A673 (cell line): Measurements from ENCODE around the gene LIF. TPM values are rescaled to one million over a fixed set of nuclear protein-coding genes. Genes with fewer than 3 reads are reported as not detected.

ENCODE experiments used
- BruUV-seq: library from RNA; stranded (reverse); fragments of 400-500 nt; replicated peaks from 2 replicates; lab custom pipeline; 2021; lab: Mats Ljungman, UMichigan
- CTCF ChIA-PET: fragments of 300-600 bp; sonication (Branson Sonifier 250); formaldehyde crosslinking; loops from one replicate; lab custom pipeline; 2022; ENCODE audit warnings: antibody characterized with exemption; lab: Charles Lee
- POLR2A ChIA-PET: fragments of 300-600 bp; sonication (Branson Sonifier 250); formaldehyde crosslinking; loops from one replicate; lab custom pipeline; 2022; ENCODE audit warnings: antibody characterized with exemption; ENCODE audit not compliant: low non-redundant PET; lab: Charles Lee
- DNase-seq: peaks from one replicate; pipeline ENCODE4 v3.0.0-alpha.2; 2015; ENCODE audit warnings: low spot score
- H3K27ac ChIP-seq: fragments of 200-600 bp; sonication (generic); 2 replicates; pipeline ENCODE4 v1.5.1; 2016; ENCODE audit warnings: mixed run types, low read depth, mild to moderate bottlenecking, mixed read lengths, antibody characterized with exemption, low read length; ENCODE audit not compliant: poor library complexity, severe bottlenecking
- H3K27me3 ChIP-seq: fragments of 200-600 bp; sonication (generic); replicated peaks from 2 replicates; pipeline ENCODE4 v1.6.1; 2017; ENCODE audit warnings: mixed run types, low read depth, mild to moderate bottlenecking, mixed read lengths, antibody characterized with exemption, low read length; ENCODE audit not compliant: insufficient read depth, poor library complexity
- H3K36me3 ChIP-seq: fragments of 200-600 bp; sonication (generic); 2 replicates; pipeline ENCODE4 v1.6.1; 2016; ENCODE audit warnings: mixed run types, mild to moderate bottlenecking, mixed read lengths, antibody characterized with exemption, low read length; ENCODE audit not compliant: insufficient read depth, poor library complexity, severe bottlenecking
- H3K4me1 ChIP-seq: fragments of 200-600 bp; sonication (generic); 2 replicates; pipeline ENCODE4 v1.6.1; 2017; ENCODE audit warnings: mixed run types, mild to moderate bottlenecking, mixed read lengths, antibody characterized with exemption, low read length; ENCODE audit not compliant: insufficient read depth, poor library complexity, severe bottlenecking
- H3K4me3 ChIP-seq: fragments of 200-600 bp; sonication (generic); 2 replicates; pipeline ENCODE4 v1.5.1; 2016; ENCODE audit warnings: low read depth, mixed run types, mild to moderate bottlenecking, mixed read lengths, low read length; ENCODE audit not compliant: poor library complexity, severe bottlenecking
- H3K9me3 ChIP-seq: fragments of 200-600 bp; sonication (generic); 2 replicates; pipeline ENCODE4 v1.6.1; 2016; ENCODE audit warnings: mixed run types, low read depth, mild to moderate bottlenecking, mixed read lengths, antibody characterized with exemption, low read length; ENCODE audit not compliant: poor library complexity, severe bottlenecking
- CTCF ChIP-seq: fragments of 300-800, 200-600 bp; sonication (generic); conservative IDR thresholded peaks from 2 replicates; pipeline ENCODE4 v1.5.1; 2017; ENCODE audit warnings: low read depth, mild to moderate bottlenecking, antibody characterized with exemption, low read length, moderate library complexity, mixed read lengths
- EZH2 ChIP-seq: fragments of 200-600 bp; sonication (generic); IDR thresholded peaks from 2 replicates; pipeline ENCODE4 v1.6.1; 2017; ENCODE audit warnings: borderline replicate concordance, low read depth, mild to moderate bottlenecking, mixed read lengths, antibody characterized with exemption, low read length; ENCODE audit not compliant: poor library complexity, severe bottlenecking
- intact Hi-C: fragments of 100-400 bp; cut with micrococcal nuclease; formaldehyde crosslinking; loops from one replicate; pipeline ENCODE4 v1.10.0; 2022; ENCODE audit not compliant: unreplicated experiment
- total RNA-seq: library from RNA; stranded (reverse); gene quantifications from 2 replicates; pipeline ENCODE4 v1.2.3, GENCODE V29; 2021

LIF gene
- total RNA-seq, 1 experiment from 2014 or later, result 0.24 TPM

DNA sequence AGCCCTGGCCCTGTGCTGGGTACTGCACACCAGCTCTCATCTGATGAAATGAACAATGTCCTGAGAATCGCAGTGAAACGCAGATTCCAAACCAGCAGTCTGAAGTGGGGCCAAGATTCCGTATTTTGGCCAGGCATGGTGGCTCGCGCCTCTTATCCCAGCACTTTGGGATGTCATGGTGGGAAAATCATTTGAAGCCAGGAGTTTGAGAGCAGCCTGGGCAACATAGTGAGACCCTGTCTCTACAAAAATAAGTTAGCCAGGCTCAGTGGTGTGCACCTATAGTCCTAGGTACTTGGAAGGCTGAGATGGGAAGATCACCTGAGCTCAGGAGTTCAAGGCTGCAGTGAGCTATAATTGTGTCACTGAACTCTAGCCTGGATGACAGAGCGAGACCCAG, 13.0 kb downstream of the LIF start:
- POLR2A ChIA-PET, result interaction anchor here (0.6 kb wide), 1 partner anchor 114 kb away, joined by 3 read pairs; no protein-coding TSS in a partner anchor
- BruUV-seq, result no TSS peak
- no peak overlapping the region for H3K27ac ChIP-seq

GRCh38 chr22:30232716-30233218, 13.8 kb downstream of the LIF start:
- no peak overlapping the region for H3K4me3 ChIP-seq
- H3K36me3 ChIP-seq, result no peaks in the 10 kb centered on the region
- no TSS peak for BruUV-seq
- TF ChIP-seq CTCF, result no peak
- no peak for TF ChIP-seq EZH2
- H3K9me3 ChIP-seq, result no peaks in the 10 kb centered on the region
- no peaks in the 10 kb centered on the region for H3K27me3 ChIP-seq
- no peaks in the 10 kb centered on the region for H3K4me1 ChIP-seq
- no peak for DNase-seq
- ChIA-PET CTCF (no interaction called here), POLR2A (no interaction called here)
- intact Hi-C loops, result no loop called here
- no peak overlapping the region for H3K27ac ChIP-seq

More for the DNA sequence above, 13.0 kb downstream of the LIF start:
- DNase-seq, result no peak
- TF ChIP-seq CTCF, result no peak
- no peak for TF ChIP-seq EZH2
- Histone ChIP-seq H3K9me3 (no peaks in the 10 kb centered on the region), H3K4me1 (no peaks in the 10 kb centered on the region), H3K4me3 (no peak overlapping the region), H3K27me3 (no peaks in the 10 kb centered on the region), H3K36me3 (no peaks in the 10 kb centered on the region)
- CTCF ChIA-PET, result no interaction called here
- intact Hi-C loops, result no loop called here

DNA sequence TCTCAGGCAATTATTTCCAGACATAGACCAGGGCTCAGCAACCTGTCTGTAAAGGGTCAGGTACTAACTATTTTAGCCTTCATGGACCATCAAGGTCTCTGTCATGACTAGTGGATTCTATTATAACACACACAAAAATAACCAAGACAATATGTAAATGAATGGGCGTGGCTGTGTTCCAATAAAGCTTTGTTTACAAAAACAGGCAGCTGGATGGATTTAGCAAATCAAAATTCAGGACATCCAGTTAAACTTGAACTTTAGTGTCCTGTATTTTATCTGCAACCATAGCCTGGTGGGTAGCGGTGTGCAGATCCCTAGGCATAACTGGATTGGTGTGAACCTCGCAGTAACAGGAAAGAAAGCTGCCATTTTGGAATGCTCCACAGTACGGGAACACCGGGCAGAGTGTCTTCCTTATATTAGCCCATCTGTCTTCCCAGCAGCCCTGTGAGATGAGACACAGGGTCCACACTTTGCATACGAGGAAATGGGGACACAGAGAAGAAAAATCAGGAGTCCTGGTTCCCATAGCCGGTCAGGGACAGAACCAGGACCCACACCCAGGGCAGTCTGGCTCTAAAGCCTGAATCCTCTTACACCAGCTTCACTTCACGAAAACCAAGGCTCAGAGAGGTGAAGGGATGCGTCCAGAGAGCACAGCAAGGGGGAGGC, 15.6 kb downstream of the LIF start:
- TF ChIP-seq EZH2, result no peak
- TF ChIP-seq CTCF, result no peak
- BruUV-seq, result no TSS peak
- no peak for DNase-seq
- Histone ChIP-seq H3K4me1 (no peaks in the 10 kb centered on the region), H3K4me3 (no peak overlapping the region), H3K9me3 (no peaks in the 10 kb centered on the region), H3K27me3 (no peaks in the 10 kb centered on the region), H3K36me3 (no peaks in the 10 kb centered on the region), H3K27ac (no peak overlapping the region)
- CTCF ChIA-PET, result no interaction called here
- POLR2A ChIA-PET, result no interaction called here
- intact Hi-C loops, result no loop called here
